H1 (cell line): ENCODE measurements around the gene EPG5. TPM values are rescaled to one million over a fixed set of nuclear protein-coding genes. Genes with fewer than 3 reads are reported as not detected.

Experiments
- CEBPB ChIP-seq: IDR thresholded peaks from 2 replicates; pipeline ENCODE4 v1.6.1; 2012; ENCODE audit warnings: low read depth, low read length
- EGR1 ChIP-seq: IDR thresholded peaks from 2 replicates; pipeline ENCODE4 v1.6.1; 2011; ENCODE audit warnings: low read depth, low read length, borderline replicate concordance
- PHF8 ChIP-seq: fragments of 200-600 bp; sonication (generic); conservative IDR thresholded peaks from 2 replicates; pipeline ENCODE4 v1.7.1; 2012; ENCODE audit warnings: low read depth, mild to moderate bottlenecking, inconsistent platforms, low read length, moderate library complexity
- RFX5 ChIP-seq: IDR thresholded peaks from 2 replicates; pipeline ENCODE4 v1.6.1; 2011; ENCODE audit warnings: low read depth, low read length, improper control_type of control experiment, borderline replicate concordance
- SP2 ChIP-seq: IDR thresholded peaks from 2 replicates; pipeline ENCODE4 v1.6.1; 2012; ENCODE audit warnings: mild to moderate bottlenecking, low read length, inconsistent platforms
- YY1 ChIP-seq: IDR thresholded peaks from 2 replicates; pipeline ENCODE4 v1.6.1; 2011; ENCODE audit warnings: low read depth, mild to moderate bottlenecking, low read length
- polyA plus RNA-seq, 7 experiments: library from polyadenylated mRNA; depleted of rRNA in 3 of 7; stranded (reverse) in 5 of 7; unstranded in 2 of 7; fragments of >200 nt in 5 of 7; fragments of 200-250 nt in 2 of 7; gene quantifications; 1 replicate in 5 of 7; 2 replicates in 1 of 7; 4 replicates in 1 of 7; pipeline versions ENCODE4 v1.2.1 to v1.2.3, GENCODE V29; 2011 to 2013; ENCODE audit warnings: missing spikeins in 2 of 7, mixed read lengths in 2 of 7
- total RNA-seq: library from RNA; stranded (reverse); fragmentation: NEBNext Ultra II Directional; extraction: Animal tissue kit (Norgen Biotek cat#: 25700); gene quantifications from 2 replicates; pipeline ENCODE4 v1.2.1, GENCODE V29; 2021
- TF ChIP-seq, protein P1 (sequence below): fragments of 300-600 bp; sonication (generic); IDR thresholded peaks from 2 replicates; pipeline ENCODE4 v1.7.1; 2012; ENCODE audit warnings: low read length, moderate library complexity, mild to moderate bottlenecking, inconsistent platforms; ENCODE audit not compliant: insufficient replicate concordance
- TF ChIP-seq, protein P2 (sequence below): IDR thresholded peaks from 2 replicates; pipeline ENCODE4 v1.6.1; 2012; ENCODE audit warnings: inconsistent platforms
- TF ChIP-seq, protein P3 (sequence below): IDR thresholded peaks from 2 replicates; pipeline ENCODE4 v1.6.1; 2012; ENCODE audit warnings: low read length, inconsistent platforms

The EPG5 gene
- total and polyA plus RNA-seq, 2 of the 8 experiments (the other 6 are each of a cell fraction or from before 2014, with no cell fraction given): 14.1 to 18.3 TPM

DNA sequence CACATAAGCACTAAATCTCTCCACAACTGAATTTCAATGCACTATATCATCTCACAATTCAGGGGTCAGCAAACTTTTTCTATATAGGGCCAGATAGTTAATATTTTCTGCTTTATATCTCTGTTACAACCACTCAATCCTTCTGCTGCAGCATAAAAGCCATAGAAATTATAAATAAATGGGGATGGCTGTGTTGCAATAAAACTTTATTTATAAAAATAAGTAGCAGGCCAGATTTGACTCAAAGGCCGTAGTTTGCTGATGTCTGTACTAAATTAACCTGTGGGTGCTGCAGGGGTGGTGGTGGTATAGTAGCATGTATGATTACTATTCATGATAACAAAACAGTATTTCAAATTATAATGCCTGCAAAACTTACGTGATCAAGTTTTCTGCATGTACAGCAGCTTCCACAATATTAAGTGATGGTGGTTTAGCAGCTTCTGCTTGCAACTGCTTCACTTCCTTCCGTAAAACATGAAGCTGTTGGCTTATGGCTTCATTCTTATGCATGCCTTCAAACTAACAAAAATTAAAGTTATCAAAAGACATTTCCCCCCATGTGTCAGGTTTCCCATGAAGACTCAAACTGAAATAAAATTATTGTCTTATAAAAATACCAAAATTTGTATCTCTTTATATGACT, 77.6 kb downstream of the EPG5 start (continued):
- TF ChIP-seq, protein P1, sequence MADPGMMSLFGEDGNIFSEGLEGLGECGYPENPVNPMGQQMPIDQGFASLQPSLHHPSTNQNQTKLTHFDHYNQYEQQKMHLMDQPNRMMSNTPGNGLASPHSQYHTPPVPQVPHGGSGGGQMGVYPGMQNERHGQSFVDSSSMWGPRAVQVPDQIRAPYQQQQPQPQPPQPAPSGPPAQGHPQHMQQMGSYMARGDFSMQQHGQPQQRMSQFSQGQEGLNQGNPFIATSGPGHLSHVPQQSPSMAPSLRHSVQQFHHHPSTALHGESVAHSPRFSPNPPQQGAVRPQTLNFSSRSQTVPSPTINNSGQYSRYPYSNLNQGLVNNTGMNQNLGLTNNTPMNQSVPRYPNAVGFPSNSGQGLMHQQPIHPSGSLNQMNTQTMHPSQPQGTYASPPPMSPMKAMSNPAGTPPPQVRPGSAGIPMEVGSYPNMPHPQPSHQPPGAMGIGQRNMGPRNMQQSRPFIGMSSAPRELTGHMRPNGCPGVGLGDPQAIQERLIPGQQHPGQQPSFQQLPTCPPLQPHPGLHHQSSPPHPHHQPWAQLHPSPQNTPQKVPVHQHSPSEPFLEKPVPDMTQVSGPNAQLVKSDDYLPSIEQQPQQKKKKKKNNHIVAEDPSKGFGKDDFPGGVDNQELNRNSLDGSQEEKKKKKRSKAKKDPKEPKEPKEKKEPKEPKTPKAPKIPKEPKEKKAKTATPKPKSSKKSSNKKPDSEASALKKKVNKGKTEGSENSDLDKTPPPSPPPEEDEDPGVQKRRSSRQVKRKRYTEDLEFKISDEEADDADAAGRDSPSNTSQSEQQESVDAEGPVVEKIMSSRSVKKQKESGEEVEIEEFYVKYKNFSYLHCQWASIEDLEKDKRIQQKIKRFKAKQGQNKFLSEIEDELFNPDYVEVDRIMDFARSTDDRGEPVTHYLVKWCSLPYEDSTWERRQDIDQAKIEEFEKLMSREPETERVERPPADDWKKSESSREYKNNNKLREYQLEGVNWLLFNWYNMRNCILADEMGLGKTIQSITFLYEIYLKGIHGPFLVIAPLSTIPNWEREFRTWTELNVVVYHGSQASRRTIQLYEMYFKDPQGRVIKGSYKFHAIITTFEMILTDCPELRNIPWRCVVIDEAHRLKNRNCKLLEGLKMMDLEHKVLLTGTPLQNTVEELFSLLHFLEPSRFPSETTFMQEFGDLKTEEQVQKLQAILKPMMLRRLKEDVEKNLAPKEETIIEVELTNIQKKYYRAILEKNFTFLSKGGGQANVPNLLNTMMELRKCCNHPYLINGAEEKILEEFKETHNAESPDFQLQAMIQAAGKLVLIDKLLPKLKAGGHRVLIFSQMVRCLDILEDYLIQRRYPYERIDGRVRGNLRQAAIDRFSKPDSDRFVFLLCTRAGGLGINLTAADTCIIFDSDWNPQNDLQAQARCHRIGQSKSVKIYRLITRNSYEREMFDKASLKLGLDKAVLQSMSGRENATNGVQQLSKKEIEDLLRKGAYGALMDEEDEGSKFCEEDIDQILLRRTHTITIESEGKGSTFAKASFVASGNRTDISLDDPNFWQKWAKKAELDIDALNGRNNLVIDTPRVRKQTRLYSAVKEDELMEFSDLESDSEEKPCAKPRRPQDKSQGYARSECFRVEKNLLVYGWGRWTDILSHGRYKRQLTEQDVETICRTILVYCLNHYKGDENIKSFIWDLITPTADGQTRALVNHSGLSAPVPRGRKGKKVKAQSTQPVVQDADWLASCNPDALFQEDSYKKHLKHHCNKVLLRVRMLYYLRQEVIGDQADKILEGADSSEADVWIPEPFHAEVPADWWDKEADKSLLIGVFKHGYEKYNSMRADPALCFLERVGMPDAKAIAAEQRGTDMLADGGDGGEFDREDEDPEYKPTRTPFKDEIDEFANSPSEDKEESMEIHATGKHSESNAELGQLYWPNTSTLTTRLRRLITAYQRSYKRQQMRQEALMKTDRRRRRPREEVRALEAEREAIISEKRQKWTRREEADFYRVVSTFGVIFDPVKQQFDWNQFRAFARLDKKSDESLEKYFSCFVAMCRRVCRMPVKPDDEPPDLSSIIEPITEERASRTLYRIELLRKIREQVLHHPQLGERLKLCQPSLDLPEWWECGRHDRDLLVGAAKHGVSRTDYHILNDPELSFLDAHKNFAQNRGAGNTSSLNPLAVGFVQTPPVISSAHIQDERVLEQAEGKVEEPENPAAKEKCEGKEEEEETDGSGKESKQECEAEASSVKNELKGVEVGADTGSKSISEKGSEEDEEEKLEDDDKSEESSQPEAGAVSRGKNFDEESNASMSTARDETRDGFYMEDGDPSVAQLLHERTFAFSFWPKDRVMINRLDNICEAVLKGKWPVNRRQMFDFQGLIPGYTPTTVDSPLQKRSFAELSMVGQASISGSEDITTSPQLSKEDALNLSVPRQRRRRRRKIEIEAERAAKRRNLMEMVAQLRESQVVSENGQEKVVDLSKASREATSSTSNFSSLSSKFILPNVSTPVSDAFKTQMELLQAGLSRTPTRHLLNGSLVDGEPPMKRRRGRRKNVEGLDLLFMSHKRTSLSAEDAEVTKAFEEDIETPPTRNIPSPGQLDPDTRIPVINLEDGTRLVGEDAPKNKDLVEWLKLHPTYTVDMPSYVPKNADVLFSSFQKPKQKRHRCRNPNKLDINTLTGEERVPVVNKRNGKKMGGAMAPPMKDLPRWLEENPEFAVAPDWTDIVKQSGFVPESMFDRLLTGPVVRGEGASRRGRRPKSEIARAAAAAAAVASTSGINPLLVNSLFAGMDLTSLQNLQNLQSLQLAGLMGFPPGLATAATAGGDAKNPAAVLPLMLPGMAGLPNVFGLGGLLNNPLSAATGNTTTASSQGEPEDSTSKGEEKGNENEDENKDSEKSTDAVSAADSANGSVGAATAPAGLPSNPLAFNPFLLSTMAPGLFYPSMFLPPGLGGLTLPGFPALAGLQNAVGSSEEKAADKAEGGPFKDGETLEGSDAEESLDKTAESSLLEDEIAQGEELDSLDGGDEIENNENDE: no peak
- TF ChIP-seq, protein P2, sequence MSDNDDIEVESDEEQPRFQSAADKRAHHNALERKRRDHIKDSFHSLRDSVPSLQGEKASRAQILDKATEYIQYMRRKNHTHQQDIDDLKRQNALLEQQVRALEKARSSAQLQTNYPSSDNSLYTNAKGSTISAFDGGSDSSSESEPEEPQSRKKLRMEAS: no peak
- TF ChIP-seq, protein P3, sequence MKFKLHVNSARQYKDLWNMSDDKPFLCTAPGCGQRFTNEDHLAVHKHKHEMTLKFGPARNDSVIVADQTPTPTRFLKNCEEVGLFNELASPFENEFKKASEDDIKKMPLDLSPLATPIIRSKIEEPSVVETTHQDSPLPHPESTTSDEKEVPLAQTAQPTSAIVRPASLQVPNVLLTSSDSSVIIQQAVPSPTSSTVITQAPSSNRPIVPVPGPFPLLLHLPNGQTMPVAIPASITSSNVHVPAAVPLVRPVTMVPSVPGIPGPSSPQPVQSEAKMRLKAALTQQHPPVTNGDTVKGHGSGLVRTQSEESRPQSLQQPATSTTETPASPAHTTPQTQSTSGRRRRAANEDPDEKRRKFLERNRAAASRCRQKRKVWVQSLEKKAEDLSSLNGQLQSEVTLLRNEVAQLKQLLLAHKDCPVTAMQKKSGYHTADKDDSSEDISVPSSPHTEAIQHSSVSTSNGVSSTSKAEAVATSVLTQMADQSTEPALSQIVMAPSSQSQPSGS: no peak
- no peak for TF ChIP-seq SP2
- TF ChIP-seq RFX5: no peak
- no peak for TF ChIP-seq YY1
- TF ChIP-seq CEBPB: no peak
- TF ChIP-seq PHF8: no peak
- TF ChIP-seq EGR1: no peak
